Measurements from ENCODE around the gene CCDC146. TPM values are rescaled to one million over a fixed set of nuclear protein-coding genes. Genes with fewer than 3 reads are reported as not detected.

Gene CCDC146
- total and polyA plus RNA-seq, 4 donors, result 1.3 to 3.9 (median 3.1) TPM

DNA sequence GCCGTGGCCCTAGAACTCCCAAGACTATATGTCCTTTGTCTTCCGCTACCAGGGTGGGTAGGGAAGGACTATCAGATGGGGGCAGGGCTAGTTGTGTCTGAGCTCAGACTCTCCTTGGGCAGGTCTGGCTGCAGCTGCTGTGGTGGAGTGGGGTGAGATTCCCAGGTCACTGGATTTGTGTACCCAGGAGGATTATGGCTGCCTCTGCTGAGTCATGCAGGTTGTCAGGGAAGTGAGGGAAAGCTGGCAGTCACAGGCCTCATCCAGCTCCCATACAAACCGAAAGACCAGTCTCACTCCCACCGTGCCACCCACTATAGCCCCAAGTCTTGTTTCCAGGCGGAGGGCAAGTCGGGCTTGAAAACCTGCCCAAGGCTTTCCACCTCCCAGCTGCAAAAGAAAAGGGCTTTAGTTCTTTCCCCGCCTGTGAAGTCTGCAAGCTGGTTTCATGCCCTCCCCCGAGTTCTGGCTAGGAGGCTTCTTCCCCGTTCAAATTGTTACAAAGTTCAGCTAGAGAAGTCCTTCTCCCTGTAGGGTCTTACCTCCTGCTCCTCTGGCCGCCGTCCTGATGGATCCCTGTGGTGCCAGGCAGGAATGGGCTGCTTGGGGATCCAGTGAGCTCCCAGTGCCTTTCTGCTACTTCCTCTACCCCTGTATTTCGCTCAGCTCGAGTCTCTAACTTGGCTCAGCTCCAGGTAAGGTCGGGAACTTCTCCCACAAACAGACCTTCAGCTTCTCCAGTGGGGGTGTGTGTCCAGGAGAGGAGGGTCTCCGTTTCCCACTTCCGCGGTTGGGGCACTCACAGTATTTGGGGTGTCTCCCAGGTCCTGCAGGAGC lies 184.0 kb downstream of the CCDC146 start:
- WGBS, result 84% methylated on average over 17 of the region's 17 CpGs
- TF ChIP-seq YY1 (IDR thresholded peaks at IDR 0.05) (no peak), HNF4G (IDR thresholded peaks at IDR 0.05) (no peak), FOXA1 (IDR thresholded peaks at IDR 0.05) (no peak), FOXA2 (IDR thresholded peaks at IDR 0.05) (no peak), SP1 (IDR thresholded peaks at IDR 0.05) (no peak), RAD21 (IDR thresholded peaks at IDR 0.05) (no peak), TAF1 (conservative IDR thresholded peaks at IDR 0.05) (no peak), GABPA (IDR thresholded peaks at IDR 0.05 in 1 of 2, conservative IDR thresholded peaks at IDR 0.05 in 1 of 2) (no peak), NR2F2 (IDR thresholded peaks at IDR 0.05) (no peak), RXRA (IDR thresholded peaks at IDR 0.05) (no peak), HNF4A (conservative IDR thresholded peaks at IDR 0.05) (no peak)
- TF ChIP-seq, protein P1, sequence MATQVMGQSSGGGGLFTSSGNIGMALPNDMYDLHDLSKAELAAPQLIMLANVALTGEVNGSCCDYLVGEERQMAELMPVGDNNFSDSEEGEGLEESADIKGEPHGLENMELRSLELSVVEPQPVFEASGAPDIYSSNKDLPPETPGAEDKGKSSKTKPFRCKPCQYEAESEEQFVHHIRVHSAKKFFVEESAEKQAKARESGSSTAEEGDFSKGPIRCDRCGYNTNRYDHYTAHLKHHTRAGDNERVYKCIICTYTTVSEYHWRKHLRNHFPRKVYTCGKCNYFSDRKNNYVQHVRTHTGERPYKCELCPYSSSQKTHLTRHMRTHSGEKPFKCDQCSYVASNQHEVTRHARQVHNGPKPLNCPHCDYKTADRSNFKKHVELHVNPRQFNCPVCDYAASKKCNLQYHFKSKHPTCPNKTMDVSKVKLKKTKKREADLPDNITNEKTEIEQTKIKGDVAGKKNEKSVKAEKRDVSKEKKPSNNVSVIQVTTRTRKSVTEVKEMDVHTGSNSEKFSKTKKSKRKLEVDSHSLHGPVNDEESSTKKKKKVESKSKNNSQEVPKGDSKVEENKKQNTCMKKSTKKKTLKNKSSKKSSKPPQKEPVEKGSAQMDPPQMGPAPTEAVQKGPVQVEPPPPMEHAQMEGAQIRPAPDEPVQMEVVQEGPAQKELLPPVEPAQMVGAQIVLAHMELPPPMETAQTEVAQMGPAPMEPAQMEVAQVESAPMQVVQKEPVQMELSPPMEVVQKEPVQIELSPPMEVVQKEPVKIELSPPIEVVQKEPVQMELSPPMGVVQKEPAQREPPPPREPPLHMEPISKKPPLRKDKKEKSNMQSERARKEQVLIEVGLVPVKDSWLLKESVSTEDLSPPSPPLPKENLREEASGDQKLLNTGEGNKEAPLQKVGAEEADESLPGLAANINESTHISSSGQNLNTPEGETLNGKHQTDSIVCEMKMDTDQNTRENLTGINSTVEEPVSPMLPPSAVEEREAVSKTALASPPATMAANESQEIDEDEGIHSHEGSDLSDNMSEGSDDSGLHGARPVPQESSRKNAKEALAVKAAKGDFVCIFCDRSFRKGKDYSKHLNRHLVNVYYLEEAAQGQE (IDR thresholded peaks at IDR 0.05), result no peak
- TF ChIP-seq, protein P2, sequence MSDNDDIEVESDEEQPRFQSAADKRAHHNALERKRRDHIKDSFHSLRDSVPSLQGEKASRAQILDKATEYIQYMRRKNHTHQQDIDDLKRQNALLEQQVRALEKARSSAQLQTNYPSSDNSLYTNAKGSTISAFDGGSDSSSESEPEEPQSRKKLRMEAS (IDR thresholded peaks at IDR 0.05), result no peak
- TF ChIP-seq, protein P3, sequence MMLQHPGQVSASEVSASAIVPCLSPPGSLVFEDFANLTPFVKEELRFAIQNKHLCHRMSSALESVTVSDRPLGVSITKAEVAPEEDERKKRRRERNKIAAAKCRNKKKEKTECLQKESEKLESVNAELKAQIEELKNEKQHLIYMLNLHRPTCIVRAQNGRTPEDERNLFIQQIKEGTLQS (IDR thresholded peaks at IDR 0.05), result no peak
- no peaks in the 10 kb centered on the region for H3K27me3 ChIP-seq (ENCODE audit: control insufficient read depth in 4 of 4, insufficient read depth in 4 of 4, low read length in 3 of 4)

DNA sequence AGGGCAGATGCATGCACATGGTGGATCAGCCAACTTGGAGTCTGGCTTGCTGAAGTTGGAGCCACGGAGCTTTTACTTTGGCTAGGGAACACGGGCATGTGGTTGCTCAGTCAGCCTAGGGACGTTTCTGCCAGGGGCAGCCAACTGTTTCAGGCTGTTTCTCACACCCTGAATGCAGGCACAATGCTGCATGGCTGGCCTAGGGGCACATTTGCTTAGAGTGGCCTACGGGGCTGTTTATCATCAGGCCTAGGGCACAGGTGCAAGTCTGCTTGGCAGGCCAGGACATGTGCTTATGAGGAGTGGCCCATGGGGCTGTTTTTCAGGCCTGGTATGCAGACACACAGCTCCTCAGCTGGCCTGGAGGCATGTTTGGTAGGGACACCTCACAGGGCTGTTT lies 186.4 kb downstream of the CCDC146 start:
- Histone ChIP-seq H3K4me1 (ENCODE audit: control insufficient read depth in 4 of 4, insufficient read depth in 4 of 4, low read length in 3 of 4) (no peaks in the 10 kb centered on the region), H3K9ac (ENCODE audit: low read depth in 1 of 2, low read length in 2 of 2) (no peak overlapping the region), H3K27me3 (ENCODE audit: control insufficient read depth in 4 of 4, insufficient read depth in 4 of 4, low read length in 3 of 4) (no peaks in the 10 kb centered on the region), H3K36me3 (ENCODE audit: control insufficient read depth in 4 of 4, insufficient read depth in 3 of 4, low read depth in 1 of 4, low read length in 3 of 4) (peaks cover 2 to 47% (median 33%) of the 10 kb centered on the region in 4 donors), H3K9me3 (ENCODE audit: control insufficient read depth in 4 of 4, low read length in 3 of 4) (peaks cover 0 to 4% (median 0%) of the 10 kb centered on the region in 4 donors), H3K27ac (ENCODE audit: low read depth in 1 of 2, low read length in 2 of 2) (no peak overlapping the region), H3K4me3 (ENCODE audit: low read depth in 1 of 3, low read length in 3 of 3) (no peak overlapping the region)
- DNase-seq (ENCODE audit: low spot score), result no peak
- 92% methylated on average over 4 of the region's 4 CpGs for WGBS
- TF ChIP-seq NR2F2 (IDR thresholded peaks at IDR 0.05) (no peak), FOXA1 (IDR thresholded peaks at IDR 0.05) (no peak), TAF1 (conservative IDR thresholded peaks at IDR 0.05) (no peak), GABPA (IDR thresholded peaks at IDR 0.05 in 1 of 2, conservative IDR thresholded peaks at IDR 0.05 in 1 of 2) (no peak), HNF4A (conservative IDR thresholded peaks at IDR 0.05) (no peak), YY1 (IDR thresholded peaks at IDR 0.05) (no peak), RAD21 (IDR thresholded peaks at IDR 0.05) (no peak), EGR1 (IDR thresholded peaks at IDR 0.05; ENCODE audit: low read depth in 2 of 2) (no peak), FOXA2 (IDR thresholded peaks at IDR 0.05) (no peak), HNF4G (IDR thresholded peaks at IDR 0.05) (no peak), JUND (IDR thresholded peaks at IDR 0.05) (no peak)
- TF ChIP-seq, protein P4, sequence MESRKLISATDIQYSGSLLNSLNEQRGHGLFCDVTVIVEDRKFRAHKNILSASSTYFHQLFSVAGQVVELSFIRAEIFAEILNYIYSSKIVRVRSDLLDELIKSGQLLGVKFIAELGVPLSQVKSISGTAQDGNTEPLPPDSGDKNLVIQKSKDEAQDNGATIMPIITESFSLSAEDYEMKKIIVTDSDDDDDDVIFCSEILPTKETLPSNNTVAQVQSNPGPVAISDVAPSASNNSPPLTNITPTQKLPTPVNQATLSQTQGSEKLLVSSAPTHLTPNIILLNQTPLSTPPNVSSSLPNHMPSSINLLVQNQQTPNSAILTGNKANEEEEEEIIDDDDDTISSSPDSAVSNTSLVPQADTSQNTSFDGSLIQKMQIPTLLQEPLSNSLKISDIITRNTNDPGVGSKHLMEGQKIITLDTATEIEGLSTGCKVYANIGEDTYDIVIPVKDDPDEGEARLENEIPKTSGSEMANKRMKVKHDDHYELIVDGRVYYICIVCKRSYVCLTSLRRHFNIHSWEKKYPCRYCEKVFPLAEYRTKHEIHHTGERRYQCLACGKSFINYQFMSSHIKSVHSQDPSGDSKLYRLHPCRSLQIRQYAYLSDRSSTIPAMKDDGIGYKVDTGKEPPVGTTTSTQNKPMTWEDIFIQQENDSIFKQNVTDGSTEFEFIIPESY (IDR thresholded peaks at IDR 0.05), result no peak
- TF ChIP-seq, protein P5, sequence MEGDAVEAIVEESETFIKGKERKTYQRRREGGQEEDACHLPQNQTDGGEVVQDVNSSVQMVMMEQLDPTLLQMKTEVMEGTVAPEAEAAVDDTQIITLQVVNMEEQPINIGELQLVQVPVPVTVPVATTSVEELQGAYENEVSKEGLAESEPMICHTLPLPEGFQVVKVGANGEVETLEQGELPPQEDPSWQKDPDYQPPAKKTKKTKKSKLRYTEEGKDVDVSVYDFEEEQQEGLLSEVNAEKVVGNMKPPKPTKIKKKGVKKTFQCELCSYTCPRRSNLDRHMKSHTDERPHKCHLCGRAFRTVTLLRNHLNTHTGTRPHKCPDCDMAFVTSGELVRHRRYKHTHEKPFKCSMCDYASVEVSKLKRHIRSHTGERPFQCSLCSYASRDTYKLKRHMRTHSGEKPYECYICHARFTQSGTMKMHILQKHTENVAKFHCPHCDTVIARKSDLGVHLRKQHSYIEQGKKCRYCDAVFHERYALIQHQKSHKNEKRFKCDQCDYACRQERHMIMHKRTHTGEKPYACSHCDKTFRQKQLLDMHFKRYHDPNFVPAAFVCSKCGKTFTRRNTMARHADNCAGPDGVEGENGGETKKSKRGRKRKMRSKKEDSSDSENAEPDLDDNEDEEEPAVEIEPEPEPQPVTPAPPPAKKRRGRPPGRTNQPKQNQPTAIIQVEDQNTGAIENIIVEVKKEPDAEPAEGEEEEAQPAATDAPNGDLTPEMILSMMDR (IDR thresholded peaks at IDR 0.05; ENCODE audit: low read depth, low read length, missing input control), result no peak
- TF ChIP-seq, protein P2 (IDR thresholded peaks at IDR 0.05), result no peak
- TF ChIP-seq, protein P3 (IDR thresholded peaks at IDR 0.05), result no peak

More for the DNA sequence above, 184.0 kb downstream of the CCDC146 start:
- no peak for DNase-seq (ENCODE audit: low spot score)
- peaks cover 2 to 26% (median 16%) of the 10 kb centered on the region in 4 donors for H3K36me3 ChIP-seq (ENCODE audit: control insufficient read depth in 4 of 4, insufficient read depth in 3 of 4, low read depth in 1 of 4, low read length in 3 of 4)
- H3K9me3 ChIP-seq (ENCODE audit: control insufficient read depth in 4 of 4, low read length in 3 of 4), result peaks cover 0 to 4% (median 0%) of the 10 kb centered on the region in 4 donors
- H3K4me3 ChIP-seq (ENCODE audit: low read depth in 1 of 3, low read length in 3 of 3), result no peak overlapping the region
- H3K9ac ChIP-seq (ENCODE audit: low read depth in 1 of 2, low read length in 2 of 2), result no peak overlapping the region
- no peak overlapping the region for H3K27ac ChIP-seq (ENCODE audit: low read depth in 1 of 2, low read length in 2 of 2)
- H3K4me1 ChIP-seq (ENCODE audit: control insufficient read depth in 4 of 4, insufficient read depth in 4 of 4, low read length in 3 of 4), result no peaks in the 10 kb centered on the region
